HG02870 (cell line): ENCODE data around the gene GRB2.
"Not testable (repeated sequence)": the region's sequence is repeated elsewhere in the genome, so short reads cannot be mapped to it uniquely, and the experiment has no call there.

Source experiments
- ATAC-seq: cut with Tn5 transposase; IDR thresholded peaks from one replicate; pipeline ENCODE4 v1.9.1; 2021; ENCODE audit warnings: mild to moderate bottlenecking, moderate library complexity; ENCODE audit not compliant: unreplicated experiment

Gene GRB2

DNA sequence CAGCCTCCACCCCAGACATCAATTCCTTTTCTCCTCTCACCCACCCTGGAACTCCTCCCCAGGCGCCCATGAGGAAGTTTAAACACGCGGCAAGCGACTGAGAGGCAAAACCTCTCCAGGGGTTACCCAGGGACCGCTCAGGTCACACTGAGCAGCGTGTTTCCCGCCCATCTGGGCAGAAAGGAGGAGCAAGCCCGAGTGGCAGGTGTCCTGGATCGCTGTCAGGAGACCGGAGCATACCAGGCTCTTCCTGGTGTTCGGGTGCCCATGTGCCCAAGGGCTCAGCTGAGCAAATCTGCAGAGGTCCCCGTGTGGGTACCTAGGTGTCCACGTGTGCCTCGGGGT, 116.7 kb downstream of the GRB2 start:
- ATAC-seq = peak; percentile 11

DNA sequence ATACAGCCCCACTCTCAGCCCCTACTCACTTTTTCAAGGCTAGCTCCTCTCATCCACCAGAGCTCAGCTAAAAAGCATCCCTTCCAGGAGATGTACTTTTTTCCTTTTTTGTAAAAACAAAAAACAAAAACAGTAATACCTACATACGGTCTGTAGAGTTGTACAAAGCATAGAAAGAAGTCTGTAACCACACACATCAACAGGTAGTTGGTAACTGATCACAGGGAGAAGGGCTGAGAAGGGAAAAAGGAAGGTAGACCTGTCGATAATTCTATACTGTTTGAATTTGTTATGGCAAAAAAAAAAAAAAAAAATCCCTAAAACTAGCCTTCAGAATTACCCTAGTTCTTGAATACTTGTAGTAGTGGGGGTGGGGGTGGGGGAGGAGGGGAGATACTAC, 117.1 kb downstream of the GRB2 start:
- no peak for ATAC-seq

DNA sequence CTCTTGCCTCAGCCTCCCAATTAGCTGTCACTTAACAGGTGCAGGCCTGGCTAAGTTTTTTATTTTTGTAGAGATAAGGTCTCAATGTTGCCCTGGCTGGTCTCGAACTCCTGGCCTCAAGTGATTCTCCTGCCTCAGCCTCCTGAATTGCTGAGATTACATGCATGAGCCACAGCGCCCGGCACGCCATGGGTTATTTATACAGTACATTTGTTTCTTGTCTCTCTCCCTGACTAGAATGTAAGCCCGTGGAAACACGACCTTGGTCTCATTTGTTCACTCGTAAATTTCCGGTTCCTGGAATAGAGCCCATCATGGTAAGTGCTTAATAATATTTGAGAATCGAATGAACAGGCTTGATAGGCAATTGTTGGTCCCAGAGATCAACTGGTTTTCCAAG, 118.3 kb downstream of the GRB2 start:
- ATAC-seq = no peak

DNA sequence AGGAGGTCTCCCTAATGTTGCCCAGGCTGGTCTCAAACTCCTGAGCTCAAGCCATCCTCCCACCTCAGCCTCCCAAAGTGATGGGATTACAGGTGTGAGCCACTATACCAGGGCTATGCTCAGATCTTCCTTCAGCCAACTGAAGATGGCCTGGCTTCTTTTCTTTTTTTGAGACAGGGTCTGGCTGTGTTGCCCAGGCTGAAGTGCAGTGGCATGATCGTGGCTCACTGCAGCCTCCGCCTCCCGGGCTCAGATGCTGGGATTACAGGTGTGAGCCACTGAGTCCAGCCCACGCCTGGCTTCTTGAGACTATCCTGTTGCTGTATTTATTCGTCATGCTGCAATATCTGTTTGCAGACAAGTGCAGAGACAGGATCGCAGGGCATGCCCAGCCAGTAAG, 120.4 kb downstream of the GRB2 start:
- no peak for ATAC-seq

DNA sequence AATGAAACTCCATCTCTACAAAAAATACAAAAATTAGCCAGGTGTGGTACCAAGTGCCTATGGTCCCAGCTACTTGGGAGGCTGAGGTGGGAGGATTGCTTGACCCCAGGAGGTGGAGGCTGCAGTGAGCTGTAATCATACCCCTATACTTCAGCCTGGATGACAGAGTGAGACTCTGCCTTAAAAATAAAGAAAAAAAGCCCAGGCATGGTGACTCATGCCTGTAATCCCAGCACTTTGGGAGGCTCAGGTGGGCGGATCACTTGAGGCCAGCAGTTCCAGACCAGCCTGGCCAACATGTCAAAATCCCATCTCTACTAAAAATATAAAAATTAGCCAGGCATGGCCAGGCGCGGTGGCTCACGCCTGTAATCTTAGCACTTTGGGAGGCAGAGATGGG, 125.3 kb downstream of the GRB2 start:
- ATAC-seq = not testable (repeated sequence)

DNA sequence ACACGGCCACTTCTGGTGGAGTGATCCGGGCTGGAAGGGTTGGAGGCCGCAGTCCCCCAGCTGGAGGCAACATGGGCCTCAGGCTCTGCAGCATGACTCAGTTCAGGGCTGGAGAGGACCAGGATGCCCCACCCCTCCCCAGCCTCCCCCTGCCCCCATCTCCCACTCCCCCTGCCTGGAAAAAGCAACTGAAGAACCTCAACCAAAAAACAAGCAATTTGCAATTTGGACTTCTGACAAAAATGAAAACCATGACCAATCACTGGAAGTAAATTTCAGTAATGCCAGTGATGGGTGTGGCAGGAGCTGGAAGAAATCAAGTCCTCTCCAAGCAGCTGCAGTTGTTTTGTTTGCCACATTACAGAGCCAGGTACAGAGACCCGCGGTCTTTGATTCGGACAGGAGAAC, 127.8 kb downstream of the GRB2 start:
- ATAC-seq = no peak

DNA sequence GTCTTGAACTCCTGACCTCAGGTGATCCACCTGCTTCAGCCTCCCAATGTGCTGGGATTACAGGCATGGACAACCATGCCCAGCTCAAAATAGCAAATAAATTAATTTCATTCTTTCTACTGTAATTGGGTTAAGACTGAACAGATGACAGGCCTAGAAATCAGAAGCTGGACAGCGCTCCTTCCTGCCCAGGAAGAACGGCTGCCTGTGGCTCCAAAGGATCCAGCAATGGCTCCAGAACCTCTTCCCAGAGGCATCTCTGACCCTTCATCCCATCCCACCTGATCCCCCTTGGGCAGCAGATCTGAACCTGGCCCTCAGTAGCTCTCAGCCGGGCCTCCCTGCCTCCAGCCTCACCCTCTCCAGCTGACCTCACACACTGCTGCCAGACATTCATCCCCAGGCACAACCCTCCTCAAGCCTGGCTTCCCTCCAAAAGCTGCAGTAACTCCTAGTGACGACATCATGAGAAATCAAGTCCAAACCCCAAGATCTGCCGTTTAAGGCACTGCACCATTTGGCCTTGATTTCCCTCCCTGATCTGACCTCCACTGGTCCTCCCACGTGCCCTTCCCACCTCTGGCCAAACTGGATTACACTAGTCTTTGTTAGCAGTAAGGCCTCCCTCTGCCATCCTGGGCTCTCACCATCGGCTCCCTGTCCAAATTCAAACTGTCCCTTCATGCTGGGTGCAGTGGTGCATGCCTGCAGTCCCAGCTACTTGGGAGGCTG, 131.3 kb downstream of the GRB2 start:
- ATAC-seq = no peak

DNA sequence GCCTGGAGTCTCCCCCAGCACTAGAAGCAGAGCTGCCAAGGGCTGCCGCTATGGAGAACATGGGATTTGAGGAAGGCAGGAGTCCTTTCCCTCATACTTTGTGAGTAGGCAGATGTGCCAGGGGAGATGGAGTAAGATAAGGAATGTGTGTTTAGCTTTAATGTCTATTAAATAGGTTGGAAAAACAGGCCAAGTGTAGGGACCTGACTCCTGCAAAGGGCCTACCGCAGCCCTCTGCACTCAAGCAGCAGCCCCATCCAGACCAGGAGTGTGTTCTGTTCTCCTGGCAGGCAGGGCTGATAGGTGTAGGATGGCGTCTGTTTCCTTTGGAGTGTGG, 132.7 kb downstream of the GRB2 start:
- ATAC-seq = no peak

DNA sequence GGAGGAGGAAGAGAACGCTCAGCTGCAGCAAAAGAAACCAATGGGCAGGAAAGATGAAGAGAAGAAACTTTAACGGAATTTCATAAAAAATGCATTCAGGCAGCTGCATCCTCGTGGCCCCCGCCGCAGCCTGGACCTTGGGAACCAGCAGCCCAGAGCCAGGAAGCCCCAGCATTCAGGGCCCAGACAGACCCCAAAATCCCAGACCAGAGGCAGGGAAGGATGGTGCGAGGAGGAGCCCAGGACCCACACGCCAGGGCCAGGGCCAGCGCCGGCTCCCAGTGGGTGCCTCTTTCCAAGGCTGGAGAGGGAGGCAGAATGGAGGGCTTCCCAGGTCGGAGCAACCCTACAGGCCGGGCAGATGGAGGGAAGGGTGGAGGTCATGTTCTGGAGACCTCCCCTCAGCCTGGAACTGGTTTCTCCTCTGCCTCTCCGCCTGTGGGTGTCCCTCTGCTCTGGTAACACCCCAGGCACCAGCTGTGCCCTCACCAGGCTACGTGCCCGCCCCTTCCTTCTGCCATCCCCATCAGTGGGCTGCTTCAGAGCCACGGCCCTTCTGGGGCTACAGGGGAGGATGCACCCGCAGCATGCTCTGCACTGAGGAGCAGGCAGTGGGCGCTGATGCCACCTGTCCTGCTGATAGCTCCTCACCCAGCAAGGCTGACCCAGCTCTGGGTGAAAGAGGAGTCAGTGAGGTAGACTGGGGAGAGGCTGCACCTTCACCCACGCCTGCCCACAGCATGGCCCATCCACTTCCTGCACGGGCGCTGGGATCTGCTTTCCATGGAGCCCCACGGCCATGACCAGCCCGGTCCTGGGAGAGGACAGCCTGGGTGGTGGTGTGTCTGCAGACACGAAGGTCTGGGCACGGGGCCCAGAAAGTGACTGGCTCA, 133.3 kb downstream of the GRB2 start:
- ATAC-seq = no peak

DNA sequence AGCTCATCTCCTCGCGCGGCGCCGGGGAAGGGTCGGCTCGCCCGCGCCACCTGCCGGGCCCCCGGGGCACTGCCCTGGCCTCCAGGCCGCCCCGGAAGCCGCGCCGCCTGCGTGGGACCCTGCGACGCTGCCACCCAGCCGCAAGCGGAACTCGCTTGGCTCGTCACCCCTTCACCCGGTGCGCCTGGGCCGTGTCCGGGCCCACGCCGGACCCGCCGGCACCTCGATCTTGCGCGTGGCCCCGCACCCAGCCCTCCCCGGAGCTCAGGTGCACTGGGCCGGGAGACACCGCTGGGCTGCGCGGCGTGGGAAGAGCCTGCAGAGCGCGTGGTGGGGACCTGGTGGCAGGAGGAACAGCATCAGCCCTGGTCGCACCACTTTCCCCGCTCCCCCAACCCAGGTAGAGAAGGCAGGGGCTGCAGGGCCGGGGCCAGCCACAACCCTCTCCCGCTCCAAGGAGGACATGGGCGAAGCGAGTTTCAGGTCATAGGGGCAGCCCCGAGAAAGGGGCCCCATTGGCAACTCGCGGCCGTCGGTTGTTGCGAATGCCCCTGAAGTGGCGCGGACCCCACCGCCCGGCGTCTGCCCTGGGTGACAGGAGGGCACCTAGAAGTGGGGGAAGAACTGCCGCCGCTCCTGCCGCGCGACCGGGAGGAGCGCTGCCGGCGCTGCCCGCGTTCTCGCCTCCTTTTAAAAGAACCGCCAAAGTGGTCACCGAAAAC, 134.1 kb downstream of the GRB2 start:
- peak; percentile 45 for ATAC-seq

DNA sequence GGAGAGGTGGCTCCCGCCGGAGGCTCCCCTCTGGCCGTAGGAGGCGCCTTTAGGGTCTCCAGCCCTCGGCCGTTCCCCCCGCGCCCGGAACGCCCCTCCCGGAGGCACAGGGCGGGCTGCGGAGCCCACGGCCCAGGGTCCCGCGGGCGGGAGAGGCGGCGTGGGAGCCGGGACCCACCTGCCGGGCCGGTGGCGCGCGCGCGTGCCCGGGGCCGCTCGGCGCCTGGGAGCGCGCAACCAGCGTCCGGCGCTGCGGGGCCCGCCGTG, 134.6 kb downstream of the GRB2 start, which contains the start of gene MIF4GD:
Gene MIF4GD (minus strand): TSS at position 266 of the 267 bp plus-strand sequence. CDS start 1,036 bp downstream, outside the sequence.
- ATAC-seq = no peak

DNA sequence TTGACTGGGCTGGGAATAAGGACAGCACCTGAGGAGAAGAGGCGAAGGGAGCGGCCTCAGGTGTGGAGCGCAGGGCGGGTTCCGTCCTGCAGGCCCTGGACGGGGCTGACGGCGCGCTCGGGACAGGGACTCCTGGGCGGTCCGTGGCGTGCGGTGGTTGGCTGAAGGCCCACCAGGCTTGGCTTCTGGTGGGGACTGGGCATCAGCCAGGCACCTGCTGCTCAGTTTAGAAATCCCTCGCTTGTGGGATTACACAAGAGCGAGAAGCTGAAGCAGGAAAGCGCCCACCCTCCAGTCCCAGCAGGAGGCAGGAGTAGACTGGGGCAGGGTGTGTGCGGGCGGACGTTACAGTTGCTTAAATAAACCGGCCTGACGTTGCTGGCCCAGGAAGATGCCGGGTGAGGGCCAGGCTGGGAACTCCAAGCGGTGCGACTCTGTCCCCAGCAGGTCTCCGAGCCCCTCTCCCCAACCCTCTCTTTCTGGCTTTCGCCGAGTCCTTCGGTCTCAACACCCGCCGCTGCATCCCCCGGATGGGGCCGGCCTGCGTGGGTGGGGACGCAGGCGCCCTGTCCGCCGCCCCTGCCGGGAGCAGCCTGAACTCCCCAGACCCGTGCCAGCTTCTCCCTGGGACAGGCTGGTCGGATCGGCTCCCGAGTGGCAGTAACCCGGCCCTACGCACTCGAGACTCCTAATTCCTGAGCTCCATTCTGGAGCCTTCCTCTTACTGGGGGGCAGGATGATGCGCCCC, 135.1 kb downstream of the GRB2 start:
- ATAC-seq = peak; percentile 37

DNA sequence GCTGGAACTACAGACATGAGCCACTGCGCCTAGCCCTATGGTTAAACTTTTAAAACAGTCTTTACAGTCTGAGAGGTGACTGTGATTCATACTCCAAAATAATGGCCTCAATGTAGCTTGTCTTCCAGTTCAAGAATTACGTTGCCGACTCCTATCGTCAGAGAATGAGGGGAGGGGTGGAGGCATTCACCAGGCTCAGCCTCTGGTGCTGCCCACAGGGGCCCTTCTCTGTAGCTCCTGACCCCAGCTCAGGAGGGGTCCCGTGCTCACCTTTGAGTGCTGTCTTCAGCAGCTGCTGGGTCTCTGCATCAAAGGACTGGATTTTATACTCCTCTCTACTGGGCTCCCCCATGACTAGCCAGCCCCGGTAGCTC, 135.6 kb downstream of the GRB2 start:
- ATAC-seq = no peak
